Nephron progenitor cell (in vitro differentiated cells): ENCODE data around the gene RAB7B.

Source experiments
- DNase-seq: peaks from one replicate; pipeline ENCODE4 v3.0.0; 2021
- H3K27ac Mint-ChIP-seq: 2 replicates; pipeline ENCODE4 v1.8.0; 2021; ENCODE audit warnings: mild to moderate bottlenecking, moderate library complexity, mixed read lengths
- H3K27me3 Mint-ChIP-seq: 2 replicates; pipeline ENCODE4 v1.8.0; 2021; ENCODE audit warnings: mild to moderate bottlenecking, low read depth, mixed read lengths; ENCODE audit not compliant: poor library complexity
- H3K36me3 Mint-ChIP-seq: 2 replicates; pipeline ENCODE4 v1.8.0; 2021; ENCODE audit warnings: low read depth, mixed read lengths
- H3K4me1 Mint-ChIP-seq: 2 replicates; pipeline ENCODE4 v1.8.0; 2021; ENCODE audit warnings: mixed read lengths
- H3K4me3 Mint-ChIP-seq: 2 replicates; pipeline ENCODE4 v1.8.0; 2021; ENCODE audit warnings: mild to moderate bottlenecking, moderate library complexity, mixed read lengths
- H3K9me3 Mint-ChIP-seq: 2 replicates; pipeline ENCODE4 v1.8.0; 2021; ENCODE audit warnings: mild to moderate bottlenecking, moderate library complexity, mixed read lengths
- CTCF ChIP-seq: fragments of 200-600 bp; sonication (generic); IDR thresholded peaks from 2 replicates; pipeline ENCODE4 v1.5.0; 2021; ENCODE audit warnings: antibody characterized with exemption

Gene RAB7B

GRCh38 chr1:205973377-205974232, 29.6 kb downstream of the RAB7B start:
- H3K4me1 Mint-ChIP-seq = peaks cover 24% of the 10 kb centered on the region
- no peak overlapping the region for H3K27ac Mint-ChIP-seq
- no peaks in the 10 kb centered on the region for H3K36me3 Mint-ChIP-seq
- DNase-seq = no peak
- no peak for TF ChIP-seq CTCF
- H3K9me3 Mint-ChIP-seq = no peaks in the 10 kb centered on the region
- peaks cover 8% of the 10 kb centered on the region for H3K27me3 Mint-ChIP-seq
- no peak overlapping the region for H3K4me3 Mint-ChIP-seq

- Mint-ChIP-seq H3K27ac (no peak overlapping the region), H3K4me3 (no peak overlapping the region), H3K4me1 (peaks cover 15% of the 10 kb centered on the region), H3K36me3 (no peaks in the 10 kb centered on the region), H3K27me3 (peaks cover 8% of the 10 kb centered on the region), H3K9me3 (no peaks in the 10 kb centered on the region)
- peak; percentile 35 for DNase-seq
- TF ChIP-seq CTCF = no peak
Measured at GRCh38 chr1:205972491-205973168, 30.6 kb downstream of the RAB7B start.

- TF ChIP-seq CTCF = no peak
- Mint-ChIP-seq H3K9me3 (no peaks in the 10 kb centered on the region), H3K4me1 (peaks cover 9% of the 10 kb centered on the region), H3K4me3 (no peak overlapping the region), H3K36me3 (no peaks in the 10 kb centered on the region), H3K27ac (no peak overlapping the region), H3K27me3 (peaks cover 13% of the 10 kb centered on the region)
- DNase-seq = no peak
Measured at GRCh38 chr1:205972081-205972480, 31.1 kb downstream of the RAB7B start.

- H3K27me3 Mint-ChIP-seq = peaks cover 13% of the 10 kb centered on the region
- TF ChIP-seq CTCF = no peak
- DNase-seq = no peak
- no peaks in the 10 kb centered on the region for H3K36me3 Mint-ChIP-seq
- H3K4me3 Mint-ChIP-seq = no peak overlapping the region
- H3K4me1 Mint-ChIP-seq = peaks cover 1% of the 10 kb centered on the region
- H3K27ac Mint-ChIP-seq = no peak overlapping the region
- H3K9me3 Mint-ChIP-seq = no peaks in the 10 kb centered on the region
Measured at GRCh38 chr1:205971082-205971481, 32.1 kb downstream of the RAB7B start.

GRCh38 chr1:205970486-205970885, 32.7 kb downstream of the RAB7B start:
- Mint-ChIP-seq H3K36me3 (no peaks in the 10 kb centered on the region), H3K9me3 (no peaks in the 10 kb centered on the region), H3K4me1 (peaks cover 7% of the 10 kb centered on the region), H3K27ac (no peak overlapping the region), H3K4me3 (no peak overlapping the region), H3K27me3 (peaks cover 13% of the 10 kb centered on the region)
- no peak for TF ChIP-seq CTCF
- DNase-seq = no peak
